Adrenal gland (tissue), 12 donors: ENCODE results near the gene SULT1B1. TPM values are rescaled to one million over a fixed set of nuclear protein-coding genes. Genes with fewer than 3 reads are reported as not detected.

Experiments used
- DNase-seq, 7 donors: peaks; one replicate each; pipeline ENCODE4 v3.0.0-alpha.2; 2019 to 2020
- H3K27ac ChIP-seq, 5 donors: fragments of 200-600 bp; sonication (generic) in 4 of 5; 1 replicate in 3 of 5; 2 replicates in 2 of 5; pipeline versions ENCODE4 v1.5.1 to v1.8.0; 2016 to 2020; ENCODE audit warnings: mild to moderate bottlenecking in 1 of 5
- H3K27me3 ChIP-seq: fragments of 200-600 bp; 2 replicates; pipeline ENCODE4 v1.8.0; 2021
- H3K36me3 ChIP-seq, 2 donors: fragments of 200-600 bp; replicated peaks in 1 of 2; 1 replicate in 1 of 2; 2 replicates in 1 of 2; pipeline versions ENCODE4 v1.5.1 to v1.8.0; 2018 to 2022
- H3K4me1 ChIP-seq, 2 donors: fragments of 200-600 bp; replicated peaks in 1 of 2; 1 replicate in 1 of 2; 2 replicates in 1 of 2; pipeline versions ENCODE4 v1.5.1 to v1.8.0; 2018 to 2021
- H3K4me3 ChIP-seq, 4 donors: fragments of 200-600 bp; sonication (generic) in 3 of 4; one replicate each; pipeline ENCODE4 v1.5.1; 2016 to 2018
- H3K9me3 ChIP-seq, 3 donors: fragments of 200-600 bp; sonication (generic) in 1 of 3; replicated peaks in 1 of 3; 1 replicate in 2 of 3; 2 replicates in 1 of 3; pipeline versions ENCODE4 v1.5.1 to v1.8.0; 2016 to 2021
- POLR2A ChIP-seq, 2 donors: fragments of 450-650 bp; IDR thresholded peaks; one replicate each; pipeline ENCODE4 v1.6.1; 2017; ENCODE audit warnings: antibody characterized with exemption in 2 of 2, mild to moderate bottlenecking in 2 of 2, moderate library complexity in 1 of 2
- WGBS, 4 donors: extraction: QIAGEN DNeasy Blood & Tissue Kit in 2 of 4; methylation state at CpG; one replicate each; pipeline versions ENCODE4 v1.1.5 to v1.1.7; 2013 to 2017; 5-methylcytosine and 5-hydroxymethylcytosine counted together
- intact Hi-C, 2 donors: fragments of 100-400 bp; cut with DNase I; formaldehyde crosslinking; loops; one replicate each; pipeline versions ENCODE4 v1.14.1 to v1.15.0; 2022 to 2023
- polyA plus RNA-seq, 3 donors: library from polyadenylated mRNA; stranded (reverse); fragments of 200-250 nt in 2 of 3; fragments of 350-450 nt in 1 of 3; fragmentation: Illumina TruSeq in 1 of 3; extraction: RNeasy Lipid Tissue Mini Kit (QIAGEN cat#74804) in 1 of 3; gene quantifications; one replicate each; pipeline ENCODE4 v1.2.3, GENCODE V29; 2013 to 2014
- total RNA-seq, 9 donors: library from RNA; depleted of rRNA in 4 of 9; stranded (reverse); fragments of >200 nt in 4 of 9; fragments of 120-200 nt in 1 of 9; fragmentation: NEBNext Ultra II Directional in 1 of 9; extraction: Animal tissue kit (Norgen Biotek cat#: 25700) in 1 of 9; gene quantifications; one replicate each; pipeline versions ENCODE4 v1.1.0 to v1.2.4, GENCODE V29; 2013 to 2023
- TF ChIP-seq, protein P1 (sequence below), 6 experiments: fragments of 450-650 bp in 4 of 6; fragments of 200-600 bp in 2 of 6; sonication (generic) in 1 of 6; IDR thresholded peaks; 1 replicate in 5 of 6; 2 replicates in 1 of 6; pipeline versions ENCODE4 v1.5.1 to v1.8.0; 2016 to 2021; ENCODE audit warnings: antibody characterized with exemption in 6 of 6, mild to moderate bottlenecking in 2 of 6, moderate library complexity in 1 of 6
- donor health status: healthy with polysubstance abuse.
- donor health status: Bipolar disorder and iron deficiency.
- donor health status: DM: yes; HTN: yes; CAD: no.
- donor health status: DM: no; HTN: no; CAD: no.
- donor health status: DM: no; HTN: no; CAD: no.
- donor health status: DM: yes; HTN: yes; CAD: no.

The SULT1B1 gene
- total and polyA plus RNA-seq, 12 donors = 0.18 to 2.0 (median 0.38) TPM

- no peaks in the 10 kb centered on the region for H3K27me3 ChIP-seq
- no peaks in the 10 kb centered on the region for H3K9me3 ChIP-seq
- no peak for TF ChIP-seq POLR2A (IDR thresholded peaks at IDR 0.05)
- TF ChIP-seq, protein P1, sequence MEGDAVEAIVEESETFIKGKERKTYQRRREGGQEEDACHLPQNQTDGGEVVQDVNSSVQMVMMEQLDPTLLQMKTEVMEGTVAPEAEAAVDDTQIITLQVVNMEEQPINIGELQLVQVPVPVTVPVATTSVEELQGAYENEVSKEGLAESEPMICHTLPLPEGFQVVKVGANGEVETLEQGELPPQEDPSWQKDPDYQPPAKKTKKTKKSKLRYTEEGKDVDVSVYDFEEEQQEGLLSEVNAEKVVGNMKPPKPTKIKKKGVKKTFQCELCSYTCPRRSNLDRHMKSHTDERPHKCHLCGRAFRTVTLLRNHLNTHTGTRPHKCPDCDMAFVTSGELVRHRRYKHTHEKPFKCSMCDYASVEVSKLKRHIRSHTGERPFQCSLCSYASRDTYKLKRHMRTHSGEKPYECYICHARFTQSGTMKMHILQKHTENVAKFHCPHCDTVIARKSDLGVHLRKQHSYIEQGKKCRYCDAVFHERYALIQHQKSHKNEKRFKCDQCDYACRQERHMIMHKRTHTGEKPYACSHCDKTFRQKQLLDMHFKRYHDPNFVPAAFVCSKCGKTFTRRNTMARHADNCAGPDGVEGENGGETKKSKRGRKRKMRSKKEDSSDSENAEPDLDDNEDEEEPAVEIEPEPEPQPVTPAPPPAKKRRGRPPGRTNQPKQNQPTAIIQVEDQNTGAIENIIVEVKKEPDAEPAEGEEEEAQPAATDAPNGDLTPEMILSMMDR (IDR thresholded peaks at IDR 0.05) = no peak
- no peak overlapping the region for H3K4me3 ChIP-seq
- H3K36me3 ChIP-seq = no peaks in the 10 kb centered on the region
- no peak overlapping the region for H3K27ac ChIP-seq
- DNase-seq = no peak
- intact Hi-C loops = no loop called here
- 54 to 65% (median 63%) methylated on average over 1 of the region's 1 CpG for WGBS, 4 donors
- peaks cover 3 to 6% of the 10 kb centered on the region in 2 donors for H3K4me1 ChIP-seq
Observed at GRCh38 chr4:69727426-69727825, 33.0 kb downstream of the SULT1B1 start.

DNA sequence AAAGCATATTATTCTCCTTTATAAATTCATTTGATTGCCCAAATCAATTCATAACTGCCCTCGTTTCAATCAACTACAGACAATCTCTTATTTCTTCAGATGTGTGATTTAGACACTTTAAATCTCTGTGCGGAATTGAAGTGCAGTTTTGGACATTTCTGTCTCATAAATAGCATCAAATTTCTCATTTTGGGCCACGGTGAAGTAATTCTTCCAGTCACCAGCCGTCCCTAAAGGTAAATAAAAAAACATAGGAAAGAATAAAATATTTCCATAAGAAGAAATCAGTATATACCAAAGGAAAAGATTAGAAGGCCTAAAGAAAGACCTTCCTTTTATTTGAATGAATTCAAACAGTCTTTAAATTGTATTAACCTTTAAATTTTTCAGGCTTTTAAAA is 33.4 kb downstream of the SULT1B1 start:
- no peaks in the 10 kb centered on the region for H3K9me3 ChIP-seq
- intact Hi-C loops = no loop called here
- WGBS, 4 donors = 59 to 75% (median 67%) methylated on average over 4 of the region's 4 CpGs
- H3K4me3 ChIP-seq = no peak overlapping the region
- H3K27me3 ChIP-seq = no peaks in the 10 kb centered on the region
- H3K4me1 ChIP-seq = peaks cover 3 to 6% of the 10 kb centered on the region in 2 donors
- H3K27ac ChIP-seq = peak overlapping the region in 2 of 5 donors; percentile 5 to 40
- no peaks in the 10 kb centered on the region for H3K36me3 ChIP-seq
- DNase-seq = no peak
- TF ChIP-seq POLR2A (IDR thresholded peaks at IDR 0.05) = no peak
- TF ChIP-seq, protein P1 (IDR thresholded peaks at IDR 0.05) = no peak

DNA sequence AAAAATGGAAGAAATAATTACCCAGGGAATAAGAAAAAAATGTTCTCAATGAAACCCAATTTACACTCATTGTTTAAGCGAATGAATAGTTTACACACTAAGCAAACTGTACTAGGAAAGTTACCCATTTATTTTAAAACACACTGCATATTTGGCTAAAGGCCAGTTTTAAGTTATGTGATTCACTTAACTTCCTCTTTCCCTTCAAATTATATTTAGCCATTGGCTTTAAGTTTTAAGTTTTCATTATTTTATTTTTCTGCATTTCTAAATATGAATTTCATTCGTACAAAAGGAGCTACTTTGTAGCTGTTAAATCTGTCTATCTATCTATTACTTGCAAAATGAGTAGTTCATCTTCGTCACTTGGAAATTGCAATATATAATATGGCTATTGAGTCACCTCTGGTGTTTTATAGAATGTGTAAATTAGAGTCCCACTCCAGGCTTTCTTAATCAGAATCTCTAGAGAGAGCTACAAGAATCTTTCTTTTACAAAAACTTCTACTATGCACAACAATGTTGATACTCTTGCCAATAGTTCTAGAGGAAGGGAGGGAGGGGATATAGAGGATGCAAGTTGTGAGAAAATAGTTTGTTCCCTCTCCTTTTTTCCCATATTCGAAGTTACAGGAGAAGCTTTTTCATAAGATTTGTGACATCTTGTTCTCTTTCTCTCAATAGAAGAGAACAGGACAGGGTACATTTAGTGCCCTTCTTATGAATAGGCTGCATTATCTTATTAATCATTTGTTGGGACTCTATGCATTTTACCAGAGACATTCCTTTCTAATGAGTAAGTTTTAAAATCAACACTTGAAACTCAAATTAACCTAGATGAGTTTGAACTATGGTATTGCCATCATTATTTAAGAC is 41.8 kb downstream of the SULT1B1 start:
- Histone ChIP-seq H3K36me3 (no peaks in the 10 kb centered on the region), H3K9me3 (no peaks in the 10 kb centered on the region), H3K4me3 (no peak overlapping the region), H3K27me3 (no peaks in the 10 kb centered on the region), H3K4me1 (no peaks in the 10 kb centered on the region), H3K27ac (peak overlapping the region in 2 of 5 donors; percentile 11 to 34)
- 48 to 56% (median 52%) methylated on average over 4 of the region's 4 CpGs for WGBS, 4 donors
- intact Hi-C loops = no loop called here
- no peak for DNase-seq
- TF ChIP-seq, protein P1 (IDR thresholded peaks at IDR 0.05) = no peak
- TF ChIP-seq POLR2A (IDR thresholded peaks at IDR 0.05) = no peak

GRCh38 chr4:69717778-69718177 is 42.6 kb downstream of the SULT1B1 start:
- H3K9me3 ChIP-seq = no peaks in the 10 kb centered on the region
- no peaks in the 10 kb centered on the region for H3K36me3 ChIP-seq
- no peak for DNase-seq
- no peak for TF ChIP-seq POLR2A (IDR thresholded peaks at IDR 0.05)
- TF ChIP-seq, protein P1 (IDR thresholded peaks at IDR 0.05) = no peak
- H3K27ac ChIP-seq = no peak overlapping the region
- intact Hi-C loops = no loop called here
- H3K4me1 ChIP-seq = no peaks in the 10 kb centered on the region
- H3K27me3 ChIP-seq = no peaks in the 10 kb centered on the region
- H3K4me3 ChIP-seq = no peak overlapping the region
